DMS 273 (cell line): ENCODE measurements around the gene CSTF1.
"Not testable (repeated sequence)": the region's sequence is repeated elsewhere in the genome, so short reads cannot be mapped to it uniquely, and the experiment has no call there.

ENCODE experiments used
- DNase-seq: peaks from one replicate; lab custom pipeline; 2025; ENCODE audit not compliant: unreplicated experiment; lab: John Stamatoyannopoulos, UW

CSTF1 gene

GRCh38 chr20:56368351-56369134 is 23.9 kb upstream of the CSTF1 start:
- peak; percentile 60 for DNase-seq

- peak; percentile 78 for DNase-seq
These were observed 23.3 kb upstream of the CSTF1 start for GRCh38 chr20:56369179-56369578.

DNA sequence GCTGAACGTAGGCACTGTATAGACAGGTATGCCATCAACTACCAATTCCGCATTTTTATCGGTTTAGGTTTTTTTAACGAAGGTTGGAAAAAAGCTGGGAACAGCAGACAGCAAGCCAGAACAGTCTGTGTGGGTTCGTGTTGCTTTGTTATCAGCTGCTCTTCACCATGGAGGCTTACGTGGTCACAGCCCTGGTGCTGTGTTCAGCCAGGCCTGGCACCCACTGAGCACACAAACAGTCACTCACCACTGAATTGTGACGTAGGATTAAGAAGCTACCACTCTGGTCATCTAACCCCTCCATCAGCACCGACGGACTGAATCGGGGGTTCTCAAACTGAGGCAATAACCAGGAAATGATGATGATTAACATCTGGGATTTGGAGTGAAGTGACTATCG is 20.5 kb upstream of the CSTF1 start:
- no peak for DNase-seq

- no peak for DNase-seq
These were observed 19.6 kb upstream of the CSTF1 start for GRCh38 chr20:56372850-56373249.

DNA sequence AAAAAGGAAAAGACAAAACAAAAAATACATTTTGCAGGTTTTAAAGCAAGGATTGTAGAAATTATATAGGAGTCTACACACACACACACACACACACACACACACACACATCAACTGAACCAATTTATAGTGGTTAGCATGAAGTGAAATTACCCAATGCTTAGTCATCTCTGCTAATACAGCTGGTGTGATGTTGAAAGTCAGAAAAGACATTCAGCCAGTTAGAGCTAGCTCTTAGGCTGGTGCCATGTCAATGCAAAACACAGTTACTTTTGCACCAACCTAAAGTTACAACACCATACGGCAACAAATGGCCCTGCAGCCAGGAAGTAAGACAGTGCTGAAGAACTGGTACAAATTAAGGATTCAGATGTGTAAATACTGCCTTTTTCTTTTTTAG is 18.5 kb upstream of the CSTF1 start:
- DNase-seq, result no peak

- no peak for DNase-seq
These were observed 16.1 kb upstream of the CSTF1 start for GRCh38 chr20:56376331-56376730.

DNA sequence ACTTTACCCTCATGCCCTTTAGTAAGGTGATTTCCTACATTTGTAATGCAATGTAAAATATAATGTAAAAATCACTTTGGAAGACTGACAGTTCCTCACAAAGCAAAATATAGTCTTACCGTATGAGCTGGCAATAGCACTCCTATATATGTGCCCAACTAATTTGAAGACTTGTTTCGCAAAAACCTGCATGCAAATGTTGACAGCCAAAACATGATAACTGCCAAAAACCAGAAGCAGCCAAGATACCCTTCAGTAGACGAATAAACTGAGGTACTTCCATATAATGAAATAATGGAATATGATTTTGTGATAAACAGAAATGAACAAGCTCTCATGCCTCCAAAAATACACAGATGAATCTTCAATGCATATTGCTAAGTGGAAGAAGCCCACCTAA is 14.1 kb upstream of the CSTF1 start:
- DNase-seq, result no peak

DNA sequence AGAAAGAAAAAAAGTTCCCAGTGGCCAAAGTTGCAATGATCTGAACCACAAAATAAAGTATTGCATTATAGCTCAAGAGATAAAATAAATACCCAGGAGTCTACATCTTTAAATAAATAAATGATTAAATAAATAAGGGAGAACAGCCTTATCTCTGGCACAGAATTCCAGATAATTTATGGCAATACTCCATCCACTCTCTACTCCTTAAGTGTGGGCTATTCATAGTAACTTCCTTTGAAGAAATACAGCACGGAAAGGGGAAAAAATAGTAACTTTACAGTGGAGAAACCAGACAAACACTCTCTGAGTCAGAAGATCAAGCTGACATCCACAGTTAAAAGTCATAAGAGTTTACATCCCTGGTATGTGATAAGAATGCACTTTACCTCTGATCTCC is 12.1 kb upstream of the CSTF1 start:
- DNase-seq, result no peak

- no peak for DNase-seq
These were observed 10.9 kb upstream of the CSTF1 start for GRCh38 chr20:56381501-56381900.

GRCh38 chr20:56382696-56383095 is 9.7 kb upstream of the CSTF1 start:
- DNase-seq, result no peak

GRCh38 chr20:56383334-56383733 is 9.1 kb upstream of the CSTF1 start:
- DNase-seq, result no peak

GRCh38 chr20:56385130-56385529 is 7.3 kb upstream of the CSTF1 start:
- DNase-seq, result no peak

DNA sequence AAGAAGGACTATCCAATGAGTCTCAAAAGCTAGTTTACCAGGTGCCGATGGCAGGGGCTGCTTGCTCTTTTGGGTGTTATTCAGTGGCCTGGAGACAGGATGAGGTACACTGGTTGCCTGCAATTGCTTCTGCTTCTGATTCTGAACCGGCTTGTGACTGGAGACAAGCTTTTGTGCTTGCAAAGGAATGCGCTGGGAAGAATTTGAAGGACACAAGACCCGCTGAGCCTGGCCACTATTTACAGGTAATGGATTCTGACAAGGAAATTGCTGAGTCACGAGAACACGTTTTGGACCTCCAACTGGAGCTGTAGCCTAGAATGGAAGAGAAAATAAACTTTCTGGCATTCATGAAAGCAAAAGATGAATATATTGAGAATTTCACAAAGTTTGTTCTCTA is 6.2 kb upstream of the CSTF1 start:
- no peak for DNase-seq

- no peak for DNase-seq
These were observed 3.6 kb upstream of the CSTF1 start for GRCh38 chr20:56388882-56389281.

GRCh38 chr20:56389807-56390206 is 2.6 kb upstream of the CSTF1 start:
- DNase-seq, result no peak

- DNase-seq, result not testable (repeated sequence)
These were observed 2.0 kb upstream of the CSTF1 start for GRCh38 chr20:56390396-56390795.

DNA sequence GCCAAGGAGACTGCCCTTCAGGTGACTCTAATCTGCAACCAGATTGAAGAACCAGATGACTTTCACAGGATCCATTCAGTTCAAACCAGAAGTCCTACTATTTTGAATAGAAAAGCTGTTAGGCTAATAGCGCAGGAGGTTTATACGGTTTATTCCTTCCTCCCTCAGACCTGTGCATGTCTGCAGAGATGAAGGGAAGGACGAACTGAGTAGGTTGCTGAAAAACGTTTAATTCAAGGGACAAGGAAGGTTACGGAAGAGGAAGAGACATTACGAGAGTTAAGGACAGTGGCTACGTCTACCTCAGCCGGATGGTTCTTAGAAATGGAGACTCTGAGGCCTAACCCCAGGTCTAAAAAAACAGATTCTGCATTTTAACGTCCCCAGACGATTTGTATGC is 1.4 kb upstream of the CSTF1 start:
- no peak for DNase-seq

DNA sequence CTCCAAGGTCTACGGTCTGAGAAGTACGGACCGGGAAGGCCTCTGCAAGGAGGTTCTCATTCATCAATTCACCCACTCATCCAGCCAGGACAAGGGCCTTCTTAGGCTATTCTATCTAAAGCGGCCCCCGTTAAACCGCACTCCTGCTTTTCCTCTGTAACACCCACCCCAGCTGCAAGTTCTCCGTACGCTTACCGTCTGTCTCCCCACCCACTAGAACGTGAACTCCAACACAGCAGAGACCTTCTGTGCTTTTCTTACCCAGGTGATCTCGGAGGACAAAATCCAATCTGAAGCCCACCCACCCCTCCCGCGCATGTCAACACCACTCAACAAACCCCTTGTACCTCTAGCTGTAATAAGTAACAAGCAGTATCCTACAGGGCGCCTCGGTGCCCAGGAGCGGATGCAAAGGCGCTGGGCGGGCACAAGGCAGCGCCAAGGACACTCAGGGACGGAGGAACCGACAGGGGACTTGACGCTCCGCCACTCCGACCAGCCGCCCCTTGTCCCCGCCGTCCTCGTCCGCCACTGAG is 781 bp upstream of the CSTF1 start:
- DNase-seq, result peak; percentile 53

- DNase-seq, result peak; percentile 66
These were observed 537 bp downstream of the CSTF1 start for GRCh38 chr20:56392881-56393482.

- no peak for DNase-seq
These were observed 1.2 kb downstream of the CSTF1 start for GRCh38 chr20:56393653-56394052.

- no peak for DNase-seq
These were observed 2.7 kb downstream of the CSTF1 start for GRCh38 chr20:56395166-56395565.

DNA sequence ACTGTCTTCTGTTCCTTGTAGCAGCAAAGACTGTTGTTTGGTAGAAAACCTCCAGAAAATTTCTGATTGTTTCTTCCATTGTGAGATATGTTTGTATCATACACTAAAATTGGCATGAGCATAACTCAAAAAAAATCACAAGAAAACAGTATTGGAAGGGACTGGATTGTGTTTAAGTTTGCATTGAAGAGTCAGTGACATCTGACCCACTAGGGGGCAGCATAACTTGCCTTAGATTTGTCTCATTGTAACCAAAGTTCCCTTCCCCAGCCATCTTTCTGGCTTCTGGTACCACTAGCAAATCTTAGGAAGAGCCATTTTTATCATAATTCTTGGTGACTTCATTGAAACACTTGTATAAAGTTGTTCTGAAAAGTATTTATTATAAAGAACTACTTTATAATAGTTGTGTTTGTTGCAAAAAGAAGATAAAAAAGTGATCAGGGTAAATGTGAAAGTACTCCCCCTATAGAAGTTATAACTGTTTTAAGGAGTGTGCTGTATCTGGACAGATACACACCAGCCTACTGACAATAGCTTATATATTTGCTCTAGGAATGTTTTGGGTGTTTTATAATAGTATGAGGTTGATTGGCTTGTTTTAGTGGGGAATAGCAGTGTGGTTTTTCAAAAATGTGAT is 7.7 kb downstream of the CSTF1 start:
- DNase-seq, result peak; percentile 80
